Stimulated activated CD8-positive, alpha-beta memory T cell treated with anti-CD3 and anti-CD28 coated beads, Interleukin-12 subunit alpha, Interleukin-12 subunit beta, amount 100 ng/mL, for 24 hours (primary cell): ENCODE data around the gene IGFBP7.
"Not testable (repeated sequence)": the region's sequence is repeated elsewhere in the genome, so short reads cannot be mapped to it uniquely, and the experiment has no call there.

Experiments used
- DNase-seq: peaks from one replicate; pipeline ENCODE4 v3.0.0-alpha.2; 2020; ENCODE audit errors: extremely low read depth

The IGFBP7 gene

GRCh38 chr4:57071326-57071725 lies 38.9 kb downstream of the IGFBP7 start:
- no peak for DNase-seq

GRCh38 chr4:57070461-57070860 lies 39.7 kb downstream of the IGFBP7 start:
- no peak for DNase-seq

- DNase-seq, result no peak
Measured at GRCh38 chr4:57068237-57068981, 41.8 kb downstream of the IGFBP7 start.

- no peak for DNase-seq
Measured at GRCh38 chr4:57065730-57066482, 44.3 kb downstream of the IGFBP7 start.

GRCh38 chr4:57064811-57065711 lies 45.1 kb downstream of the IGFBP7 start:
- DNase-seq, result no peak

- no peak for DNase-seq
Measured at GRCh38 chr4:57064120-57064519, 46.1 kb downstream of the IGFBP7 start.

- no peak for DNase-seq
Measured at GRCh38 chr4:57063518-57063917, 46.7 kb downstream of the IGFBP7 start.

GRCh38 chr4:57061395-57061794 lies 48.8 kb downstream of the IGFBP7 start:
- no peak for DNase-seq

GRCh38 chr4:57060717-57061067 lies 49.5 kb downstream of the IGFBP7 start:
- DNase-seq, result not testable (repeated sequence)

GRCh38 chr4:57059890-57060716 lies 50.1 kb downstream of the IGFBP7 start:
- DNase-seq, result no peak

- DNase-seq, result no peak
Measured at GRCh38 chr4:57055886-57056285, 54.3 kb downstream of the IGFBP7 start.

GRCh38 chr4:57053508-57053907 lies 56.7 kb downstream of the IGFBP7 start:
- DNase-seq, result no peak

GRCh38 chr4:57051524-57051923 lies 58.7 kb downstream of the IGFBP7 start:
- DNase-seq, result no peak

- no peak for DNase-seq
Measured at GRCh38 chr4:57051095-57051494, 59.1 kb downstream of the IGFBP7 start.

- no peak for DNase-seq
Measured at GRCh38 chr4:57048590-57049304, 61.4 kb downstream of the IGFBP7 start.

- not testable (repeated sequence) for DNase-seq
Measured at GRCh38 chr4:57047046-57047445, 63.1 kb downstream of the IGFBP7 start.

- DNase-seq, result no peak
Measured at GRCh38 chr4:57044996-57045395, 65.2 kb downstream of the IGFBP7 start.

GRCh38 chr4:57044279-57044678 lies 65.9 kb downstream of the IGFBP7 start:
- no peak for DNase-seq

- DNase-seq, result no peak
Measured at GRCh38 chr4:57043347-57044251, 66.6 kb downstream of the IGFBP7 start.

GRCh38 chr4:57042711-57043169 lies 67.4 kb downstream of the IGFBP7 start:
- no peak for DNase-seq
